GM12892 (cell line): ENCODE data around the gene MORN4.

Source experiments
- POLR2A ChIP-seq: IDR thresholded peaks from 2 replicates; pipeline ENCODE4 v1.6.1; 2011; ENCODE audit warnings: low read depth, low read length, control low read depth
- POLR2AphosphoS5 ChIP-seq: IDR thresholded peaks from 2 replicates; pipeline ENCODE4 v1.6.1; 2011; ENCODE audit warnings: low read depth, low read length, control low read depth
- TAF1 ChIP-seq: IDR thresholded peaks from 2 replicates; pipeline ENCODE4 v1.6.1; 2011; ENCODE audit warnings: low read depth, mild to moderate bottlenecking, control low read depth, low read length, borderline replicate concordance

GRCh38 chr10:97629289-97629688, 4.0 kb downstream of the MORN4 start:
- TF ChIP-seq POLR2AphosphoS5 (no peak), POLR2A (no peak), TAF1 (no peak)
